Mesenteric fat pad (tissue), 1 donor: Measurements from ENCODE around the gene SERPINC1. TPM values are rescaled to one million over a fixed set of nuclear protein-coding genes. Genes with fewer than 3 reads are reported as not detected.
"Not testable (repeated sequence)": the region's sequence is repeated elsewhere in the genome, so short reads cannot be mapped to it uniquely, and the experiment has no call there.

Experiments used
- DNase-seq: peaks from one replicate; pipeline ENCODE4 v3.0.0-alpha.2; 2020; ENCODE audit warnings: low spot score
- total RNA-seq: library from RNA; stranded (reverse); fragmentation: NEBNext Ultra II Directional; extraction: Animal tissue kit (Norgen Biotek cat#: 25700); gene quantifications from one replicate; pipeline ENCODE4 v1.2.1, GENCODE V29; 2021
- donor health status: DM: yes; HTN: yes; CAD: no.

Gene SERPINC1
- total RNA-seq, 1 donor from 2014 or later: not detected

DNA sequence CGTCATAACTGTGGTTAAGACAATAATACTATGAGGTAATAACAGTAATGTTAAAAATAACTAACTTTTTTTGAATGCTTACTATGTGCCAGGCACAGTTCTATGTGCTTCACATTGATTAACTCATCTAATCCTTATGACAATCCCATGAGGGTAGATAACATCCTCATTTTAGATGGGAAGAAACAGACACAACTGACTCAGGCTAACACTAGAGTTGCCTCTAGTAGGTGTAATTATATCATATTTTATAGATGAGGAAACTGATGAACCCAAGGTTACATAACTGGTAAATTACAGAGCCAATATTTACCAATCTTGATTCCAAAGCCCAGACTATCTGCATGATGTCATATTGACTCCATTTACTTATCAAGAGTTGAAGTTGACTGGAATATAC lies 23.5 kb downstream of the SERPINC1 start:
- DNase-seq: no peak

DNA sequence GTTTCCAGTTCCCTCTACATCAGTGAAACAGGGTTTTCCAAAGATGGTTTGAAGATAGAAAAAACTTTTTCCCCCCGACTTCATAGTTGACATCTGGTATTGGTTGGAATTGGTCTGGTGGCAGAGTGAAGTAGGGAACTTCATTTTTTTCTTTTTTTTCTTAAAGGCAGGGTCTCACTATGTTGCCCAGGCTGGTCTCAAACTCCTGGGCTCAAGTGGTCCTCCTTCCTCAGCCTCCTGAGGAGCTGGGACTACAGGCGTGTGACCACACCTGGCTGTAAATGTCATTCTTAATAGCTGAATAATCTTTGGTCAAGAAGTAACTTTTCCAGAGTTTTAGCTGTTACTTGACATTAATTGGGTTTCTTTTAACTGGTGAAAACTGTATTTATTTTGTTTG lies 27.2 kb downstream of the SERPINC1 start:
- DNase-seq: no peak

DNA sequence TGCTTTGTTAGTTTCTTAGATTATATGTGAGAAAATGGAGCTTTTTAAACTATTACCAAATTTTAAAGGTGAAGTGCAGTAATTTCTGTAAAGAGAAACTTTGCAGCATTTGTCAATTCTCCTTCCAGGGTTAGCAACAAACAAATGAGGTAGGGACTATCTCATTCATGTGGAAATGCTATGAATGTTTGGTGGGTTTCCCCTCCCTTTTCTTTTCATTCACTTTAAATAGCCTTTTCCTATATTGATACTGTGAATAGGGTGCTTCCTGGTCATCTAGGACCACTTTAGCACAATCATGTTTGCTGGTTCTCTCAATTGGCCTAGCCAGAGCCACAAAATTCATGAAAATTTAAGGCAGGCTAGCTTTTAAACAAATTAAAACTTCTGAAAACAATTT lies 28.4 kb downstream of the SERPINC1 start:
- no peak for DNase-seq

DNA sequence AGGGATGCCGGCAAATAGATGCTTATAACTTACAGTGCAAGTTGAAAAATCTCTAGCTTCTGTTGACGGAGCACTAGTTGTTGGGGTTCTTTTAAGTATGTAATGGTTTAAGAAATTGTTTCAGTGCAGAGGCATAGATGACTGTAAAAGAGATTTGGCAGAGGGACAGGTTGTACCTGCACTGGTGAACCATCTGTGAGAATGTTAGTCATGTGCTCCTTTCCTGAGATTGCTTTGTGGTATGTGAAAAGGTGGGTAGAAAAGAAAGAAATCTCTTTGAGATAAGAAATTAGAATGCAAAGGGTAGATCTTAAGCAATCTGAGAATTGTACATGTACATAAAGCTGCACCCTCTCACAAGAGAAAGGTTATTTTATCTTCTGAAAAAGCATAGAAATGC lies 29.5 kb downstream of the SERPINC1 start:
- no peak for DNase-seq

DNA sequence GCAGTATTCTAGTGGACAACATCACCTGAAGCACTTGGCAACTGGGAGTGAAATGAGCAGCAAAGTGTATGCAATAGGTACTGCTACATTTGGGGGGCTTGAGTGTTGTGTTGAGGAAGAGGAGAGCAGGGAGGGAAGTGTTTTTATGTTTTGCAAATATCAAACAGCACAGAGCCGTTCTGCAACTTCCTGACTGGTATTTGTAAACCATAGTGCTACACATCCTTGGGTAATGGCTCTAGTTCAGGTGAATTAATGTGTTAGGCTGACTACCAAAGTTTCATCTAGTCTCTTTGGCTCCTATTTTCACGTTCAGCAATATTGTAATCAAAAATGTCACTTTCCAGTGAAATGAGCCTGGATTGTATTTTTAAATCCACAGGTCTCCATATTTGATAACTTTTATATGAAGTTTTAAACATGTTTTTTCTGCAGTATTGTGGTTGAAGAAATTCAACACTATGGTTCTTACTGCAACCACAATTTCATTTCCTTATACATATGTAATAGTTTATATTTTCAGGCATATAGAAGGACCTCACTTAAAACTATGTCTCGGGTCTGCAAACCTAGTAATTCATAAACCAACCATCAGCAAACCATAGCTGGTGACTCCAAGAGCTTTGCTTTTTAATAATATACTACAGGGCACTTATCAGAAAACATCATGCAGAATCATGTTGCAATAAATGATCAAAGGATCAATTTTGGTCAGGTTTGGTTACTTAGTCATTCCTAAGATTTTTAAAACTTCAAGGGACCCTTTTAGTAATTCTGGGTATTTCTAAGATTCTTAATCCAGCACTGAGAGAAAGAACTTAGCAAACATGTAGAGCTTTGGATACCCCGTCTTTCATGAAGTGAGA lies 30.1 kb downstream of the SERPINC1 start:
- DNase-seq: no peak

DNA sequence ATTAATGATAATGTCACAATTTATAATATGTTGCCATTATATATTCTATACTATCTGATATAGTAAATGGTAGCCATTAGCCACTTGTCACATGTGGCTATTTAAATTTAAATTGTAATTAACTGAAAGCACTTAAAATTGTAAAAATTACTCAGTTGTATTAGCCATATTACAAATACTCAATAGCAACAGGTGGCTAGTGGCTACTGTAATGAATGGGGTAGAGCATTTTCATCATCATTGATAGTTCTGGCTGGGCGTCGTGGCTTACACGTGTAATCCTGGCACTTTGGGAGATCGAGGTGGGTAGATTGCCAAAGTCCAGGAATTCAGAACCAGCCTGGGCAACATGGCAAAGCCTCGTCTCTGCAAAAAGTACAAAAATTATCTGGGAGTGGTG lies 32.4 kb downstream of the SERPINC1 start:
- DNase-seq: no peak

DNA sequence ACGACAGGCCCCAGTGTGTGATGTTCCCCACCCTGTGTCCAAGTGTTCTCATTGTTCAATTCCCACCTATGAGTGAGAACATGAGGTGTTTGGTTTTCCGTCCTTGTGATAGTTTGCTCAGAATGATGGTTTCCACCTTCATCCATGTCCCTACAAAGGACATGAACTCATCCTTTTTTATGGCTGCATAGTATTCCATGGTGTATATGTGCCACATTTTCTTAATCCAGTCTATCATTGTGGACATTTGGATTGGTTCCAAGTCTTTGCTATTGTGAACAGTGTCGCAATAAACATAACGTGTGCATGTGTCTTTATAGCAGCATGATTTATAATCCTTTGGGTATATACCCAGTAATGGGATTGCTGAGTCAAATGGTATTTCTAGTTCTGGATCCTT lies 36.0 kb downstream of the SERPINC1 start:
- not testable (repeated sequence) for DNase-seq

DNA sequence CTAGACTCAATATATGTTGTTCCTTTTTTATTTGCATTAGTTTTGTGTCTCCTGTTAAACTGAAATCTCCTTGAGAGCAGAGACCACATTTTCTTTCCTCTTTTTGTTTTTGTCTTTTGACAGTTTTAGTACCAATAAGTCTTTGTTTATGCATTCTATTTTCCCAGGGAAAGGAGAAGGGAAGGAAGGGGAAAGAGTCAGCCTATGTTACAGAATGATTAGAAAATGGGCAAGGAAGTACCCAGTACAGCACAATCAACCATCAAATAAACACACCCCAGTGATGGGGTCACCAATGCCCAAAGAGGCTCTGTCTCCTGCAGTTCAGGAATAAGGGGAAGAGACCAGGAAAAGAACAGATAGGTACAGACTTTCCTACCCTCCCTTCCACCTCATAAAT lies 38.9 kb downstream of the SERPINC1 start:
- DNase-seq: no peak

DNA sequence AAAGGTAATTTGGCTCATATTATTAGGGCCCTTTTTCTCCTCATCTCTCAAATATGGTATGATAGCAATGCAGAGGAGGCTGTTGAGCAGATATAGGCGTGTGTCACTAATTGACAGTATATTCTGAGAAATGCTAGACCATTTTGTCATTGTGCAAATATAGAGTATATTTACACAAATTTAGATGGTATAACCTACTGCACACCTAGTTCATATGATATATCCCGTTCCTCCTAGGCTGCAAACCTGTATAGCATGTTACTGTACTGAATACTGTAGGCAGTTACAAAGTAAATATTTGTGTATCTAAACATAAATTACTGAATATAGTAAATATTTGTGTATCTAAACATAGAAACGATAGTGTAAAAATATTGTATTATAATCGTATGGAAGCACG lies 40.4 kb downstream of the SERPINC1 start:
- DNase-seq: no peak

DNA sequence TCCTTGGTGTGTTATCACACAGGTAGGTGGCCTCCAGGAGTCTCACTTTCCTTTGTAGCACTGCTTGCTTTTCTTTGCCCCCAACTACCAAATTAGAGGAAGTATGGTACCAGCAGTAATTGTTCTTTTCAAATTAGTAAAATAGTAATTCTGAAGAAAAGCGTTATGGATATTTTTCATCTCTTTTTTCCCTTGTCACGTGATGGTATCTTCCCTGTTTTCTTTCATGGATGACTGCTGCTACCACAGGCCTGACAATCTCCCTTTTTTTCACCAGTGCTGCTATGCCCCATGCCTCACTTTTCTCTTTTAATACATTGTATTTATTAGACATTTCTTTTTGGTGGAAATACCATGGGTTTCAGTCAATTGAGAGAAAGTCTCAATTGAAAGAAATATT lies 45.6 kb downstream of the SERPINC1 start:
- DNase-seq: no peak

DNA sequence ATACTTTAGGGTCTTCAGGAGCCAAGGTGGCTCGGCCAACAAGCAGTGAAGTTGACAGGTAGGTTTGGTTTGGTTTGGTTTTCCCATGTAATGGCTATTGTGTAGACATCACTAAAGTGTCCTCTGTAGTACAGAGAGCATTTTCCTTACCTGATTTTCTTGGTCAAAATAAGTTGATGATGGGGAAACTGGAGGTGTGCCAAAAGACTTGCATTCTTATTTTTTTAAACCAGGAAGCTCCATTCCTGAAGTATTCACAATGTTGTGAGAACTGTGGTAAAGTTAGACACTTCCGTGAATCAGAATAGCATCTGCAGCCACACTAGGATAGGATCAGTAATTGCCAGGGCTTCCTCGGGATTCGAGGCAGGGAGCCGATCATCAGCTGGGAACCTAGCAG lies 46.0 kb downstream of the SERPINC1 start:
- no peak for DNase-seq

DNA sequence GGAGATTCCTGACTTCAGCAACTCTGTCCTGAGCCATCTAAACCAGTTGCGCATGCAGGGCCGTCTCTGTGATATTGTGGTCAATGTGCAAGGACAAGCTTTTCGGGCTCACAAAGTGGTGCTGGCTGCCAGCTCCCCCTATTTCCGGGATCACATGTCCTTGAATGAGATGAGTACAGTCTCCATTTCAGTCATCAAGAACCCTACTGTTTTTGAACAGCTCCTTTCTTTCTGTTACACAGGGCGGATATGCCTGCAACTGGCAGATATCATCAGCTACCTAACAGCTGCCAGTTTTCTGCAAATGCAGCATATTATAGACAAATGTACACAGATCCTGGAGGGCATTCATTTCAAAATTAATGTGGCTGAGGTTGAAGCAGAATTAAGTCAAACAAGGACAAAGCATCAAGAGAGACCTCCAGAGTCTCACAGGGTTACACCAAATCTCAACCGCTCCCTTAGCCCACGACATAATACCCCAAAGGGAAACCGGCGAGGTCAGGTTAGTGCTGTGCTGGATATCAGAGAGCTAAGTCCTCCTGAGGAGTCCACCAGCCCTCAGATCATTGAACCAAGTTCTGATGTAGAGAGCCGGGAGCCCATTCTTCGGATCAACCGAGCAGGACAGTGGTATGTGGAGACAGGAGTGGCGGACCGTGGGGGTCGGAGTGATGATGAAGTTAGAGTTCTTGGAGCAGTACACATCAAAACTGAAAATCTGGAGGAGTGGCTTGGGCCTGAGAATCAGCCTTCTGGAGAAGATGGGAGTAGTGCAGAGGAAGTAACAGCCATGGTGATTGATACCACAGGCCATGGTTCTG lies 46.7 kb downstream of the SERPINC1 start:
- no peak for DNase-seq

DNA sequence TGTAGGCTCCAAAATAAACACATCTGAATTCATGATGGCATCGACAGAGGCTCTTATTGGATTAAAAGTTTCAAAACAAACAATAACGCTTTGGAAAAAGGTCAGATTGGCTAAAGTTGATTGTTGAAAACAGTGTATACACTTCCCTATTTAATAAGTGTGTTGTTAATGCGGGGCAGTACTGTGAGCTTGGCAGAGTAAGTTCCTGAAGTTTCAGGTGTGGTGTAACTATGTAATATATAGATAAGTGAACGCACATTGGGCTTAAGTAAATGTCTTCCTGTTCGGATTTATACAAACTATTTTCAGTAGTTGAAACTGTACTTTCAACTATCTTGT lies 48.1 kb downstream of the SERPINC1 start:
- DNase-seq: no peak

DNA sequence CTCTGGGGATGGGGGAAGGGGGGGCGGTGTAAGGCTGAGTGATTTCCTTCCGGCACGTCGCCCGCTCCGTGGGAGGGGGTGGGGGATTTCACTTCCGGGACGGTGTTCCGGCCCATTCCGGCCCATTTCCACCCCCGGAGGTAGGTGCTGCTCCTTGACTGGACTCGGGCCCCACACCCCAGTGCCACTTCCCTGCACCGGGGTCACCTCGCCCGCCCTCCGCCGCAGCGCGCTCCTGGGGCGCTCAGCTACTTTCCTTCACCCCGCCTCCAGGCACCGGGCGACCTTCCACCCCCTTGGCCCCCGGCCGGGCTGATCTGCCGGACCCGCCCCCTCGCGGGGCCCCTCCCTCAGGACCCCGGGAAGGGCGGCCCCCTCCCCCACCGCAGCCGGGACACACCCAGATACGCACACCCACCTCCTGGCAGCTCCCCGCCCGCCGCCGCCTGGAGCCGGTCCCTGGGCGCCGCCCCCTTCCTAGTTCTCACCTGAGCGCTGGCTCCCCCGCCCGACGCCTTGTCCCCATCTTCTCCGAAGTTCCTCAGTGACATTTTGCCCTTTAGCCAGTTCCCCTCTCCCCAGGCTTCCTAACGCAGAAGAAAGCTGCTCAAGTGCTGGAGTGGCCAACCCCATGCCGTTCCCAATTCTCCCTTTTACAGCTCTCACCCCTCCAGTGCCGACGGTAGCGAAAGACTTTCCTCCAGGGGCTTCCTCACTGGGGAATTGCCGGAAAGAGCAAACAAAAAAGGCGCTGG lies 48.7 kb downstream of the SERPINC1 start, which contains the start of gene ZBTB37:
Gene ZBTB37, plus strand, starts transcription at position 115 of the 755 bp plus-strand sequence. CDS start 1,846 bp downstream, outside the sequence.
- peak; percentile 96 for DNase-seq

DNA sequence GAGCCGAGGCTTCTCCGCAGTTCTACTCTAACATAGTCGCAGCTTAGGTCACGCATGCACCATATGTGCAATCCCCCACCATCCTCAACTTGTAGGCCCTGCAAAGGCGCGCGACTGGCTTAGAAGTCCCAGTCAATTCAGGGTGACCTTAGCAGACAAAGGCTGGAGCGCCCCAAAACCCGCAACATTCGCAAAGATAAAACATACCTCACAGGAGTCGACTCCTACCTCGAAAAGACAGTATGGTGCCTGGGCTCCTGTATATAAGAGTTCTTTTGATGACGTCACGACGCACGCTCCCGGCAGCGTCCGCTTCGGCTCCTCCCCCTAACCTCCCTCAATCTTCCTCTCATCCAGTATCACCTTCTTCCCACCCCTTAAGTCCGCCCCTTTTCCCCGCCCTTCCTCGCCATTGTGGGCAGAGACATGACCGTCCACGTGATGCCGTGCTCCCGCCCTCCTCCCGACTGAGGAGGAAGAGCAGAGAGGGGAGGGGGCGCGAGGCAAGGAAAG lies 49.3 kb downstream of the SERPINC1 start, which contains the start of gene GAS5:
Gene GAS5, minus strand, starts transcription at position 237 of the 513 bp plus-strand sequence.
- DNase-seq: peak; percentile 99

DNA sequence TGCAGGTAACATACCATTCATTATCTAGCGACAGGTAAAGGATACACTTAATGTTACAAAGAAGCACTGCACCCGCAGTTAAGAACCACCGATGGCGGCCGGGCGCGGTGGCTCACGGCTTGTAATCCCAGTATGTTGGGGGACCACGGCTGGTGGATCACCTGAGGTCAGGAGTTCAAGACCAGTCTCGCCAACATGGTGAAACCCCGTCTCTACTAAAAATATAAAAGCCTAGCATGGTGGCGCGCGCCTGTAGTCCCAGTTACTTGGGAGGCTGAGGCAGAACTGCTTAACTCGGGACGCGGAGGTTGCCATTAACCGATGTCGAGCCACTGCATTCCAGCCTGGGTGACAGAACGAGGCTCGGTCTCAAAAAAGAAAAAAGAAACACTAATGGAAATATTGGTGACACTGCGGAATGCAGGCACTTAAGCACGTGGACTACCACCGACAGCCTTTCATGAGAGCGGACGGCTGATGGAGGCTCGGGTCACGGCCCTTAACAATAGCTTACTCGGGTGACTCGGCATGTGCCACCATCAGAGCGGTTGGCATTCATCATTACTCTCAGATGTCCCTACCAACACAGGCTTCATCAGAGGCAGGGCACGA lies 49.9 kb downstream of the SERPINC1 start:
- no peak for DNase-seq

DNA sequence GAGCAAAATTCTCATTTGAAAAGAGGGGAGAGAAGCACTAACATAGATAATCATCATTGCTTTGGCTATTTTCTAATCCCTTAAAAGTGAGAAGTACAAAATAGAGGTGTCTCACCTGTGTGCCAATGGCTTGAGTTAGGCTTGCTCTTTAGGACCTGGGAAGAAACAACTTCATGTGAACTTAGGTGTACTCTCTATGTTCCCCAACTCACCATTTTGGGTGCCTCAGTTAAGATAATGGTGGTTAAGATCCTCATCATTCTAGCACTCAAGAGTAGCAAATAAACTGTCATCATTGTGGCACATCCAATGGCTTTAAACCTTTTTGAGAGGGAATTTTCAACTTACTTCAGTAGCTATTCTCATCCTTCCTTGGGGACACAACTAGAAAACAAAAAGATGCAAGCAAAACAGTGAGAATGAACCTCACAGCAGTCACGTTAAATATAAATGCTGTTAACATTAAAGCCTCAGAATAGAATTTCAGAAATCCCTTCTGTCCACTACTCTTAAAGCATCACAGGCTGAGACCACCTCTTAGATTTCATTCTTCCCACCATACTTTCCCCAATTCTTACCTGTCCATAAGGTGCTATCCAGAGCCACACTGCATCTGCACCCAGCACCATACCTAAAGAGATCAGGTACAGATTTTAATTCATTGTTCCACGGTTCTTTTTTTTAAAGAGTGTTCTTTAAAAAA lies 50.6 kb downstream of the SERPINC1 start:
- no peak for DNase-seq

DNA sequence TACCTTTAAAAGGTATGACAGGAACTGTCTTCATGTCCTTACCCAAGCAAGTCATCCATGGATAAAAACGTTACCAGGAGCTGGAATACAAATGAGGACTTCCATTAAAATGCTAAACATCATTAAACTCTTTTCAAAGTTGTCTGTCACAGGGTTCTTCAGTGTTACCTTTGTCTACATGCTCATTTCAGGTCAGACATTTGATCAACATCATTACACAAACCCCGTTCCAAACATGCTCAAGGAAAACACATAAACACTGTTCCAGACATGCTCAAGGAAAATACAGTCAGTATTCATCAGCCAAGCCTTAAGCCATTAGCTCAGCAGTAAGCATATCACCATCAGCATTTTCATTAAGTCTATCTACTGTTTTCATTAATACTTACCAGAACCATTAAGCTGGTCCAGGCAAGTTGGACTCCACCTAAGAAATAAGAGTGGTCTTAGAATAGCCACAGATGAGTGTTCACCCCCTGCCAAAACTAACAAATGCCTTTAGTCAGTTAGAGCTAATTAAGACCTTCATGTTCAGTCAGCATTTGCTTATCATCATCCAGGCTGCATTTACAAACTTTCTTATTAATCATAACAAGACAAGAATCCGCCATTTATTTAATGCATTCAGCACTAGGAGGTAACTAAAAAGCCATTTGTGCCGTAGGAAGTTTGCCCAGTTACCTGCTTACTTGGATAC lies 51.5 kb downstream of the SERPINC1 start:
- DNase-seq: no peak

DNA sequence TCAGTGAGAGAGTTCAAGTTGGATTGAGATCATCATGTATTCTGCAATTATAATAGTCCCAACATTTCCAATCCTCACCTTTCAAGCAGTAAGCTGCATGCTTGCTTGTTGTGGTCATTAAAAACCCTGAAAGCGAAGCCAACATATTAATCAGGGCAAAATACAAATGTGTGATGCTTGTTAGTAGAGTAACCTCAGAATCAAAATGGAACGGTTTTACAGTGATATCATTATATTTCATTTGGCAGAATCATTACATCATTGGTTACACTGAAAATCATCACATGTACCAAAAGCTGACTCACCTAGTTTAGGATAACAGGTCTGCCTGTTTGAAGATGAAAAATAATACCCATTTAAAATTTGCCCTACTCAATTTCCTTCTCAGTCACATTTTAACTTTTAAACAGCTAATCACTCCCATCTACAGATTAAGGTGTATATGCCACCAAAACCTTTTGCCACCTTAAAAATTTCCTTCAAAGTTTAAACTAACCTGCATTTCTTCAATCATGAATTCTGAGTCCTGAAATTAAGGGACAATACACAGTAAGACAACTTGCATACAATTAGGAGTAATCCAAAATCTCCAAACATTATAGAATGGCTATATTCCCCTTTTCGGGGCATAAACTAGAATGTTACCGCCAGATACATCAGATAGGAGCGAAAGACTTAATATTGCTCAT lies 52.8 kb downstream of the SERPINC1 start:
- no peak for DNase-seq
